Stimulated activated CD4-positive, alpha-beta T cell treated with anti-CD3 and anti-CD28 coated beads, Interleukin-4, amount 100 ng/mL, for 48 hours (primary cell): ENCODE results near the gene MYO1D.

Experiments
- DNase-seq, 2 donors: peaks; one replicate each; pipeline ENCODE4 v3.0.0-alpha.2; 2020; ENCODE audit warnings: low read depth in 2 of 2

The MYO1D gene

GRCh38 chr17:32855620-32856019, 21.3 kb downstream of the MYO1D start:
- DNase-seq, result no peak

GRCh38 chr17:32854832-32855389, 22.0 kb downstream of the MYO1D start:
- no peak for DNase-seq

GRCh38 chr17:32854207-32854606, 22.7 kb downstream of the MYO1D start:
- DNase-seq, result no peak

- no peak for DNase-seq
Measured at GRCh38 chr17:32852811-32853210, 24.1 kb downstream of the MYO1D start.

GRCh38 chr17:32849879-32850278, 27.0 kb downstream of the MYO1D start:
- DNase-seq, result no peak

GRCh38 chr17:32847977-32848376, 28.9 kb downstream of the MYO1D start:
- no peak for DNase-seq

GRCh38 chr17:32846143-32846542, 30.8 kb downstream of the MYO1D start:
- no peak for DNase-seq

GRCh38 chr17:32840241-32840640, 36.7 kb downstream of the MYO1D start:
- no peak for DNase-seq

GRCh38 chr17:32836527-32836926, 40.4 kb downstream of the MYO1D start:
- DNase-seq, result no peak

- no peak for DNase-seq
Measured at GRCh38 chr17:32835291-32835761, 41.6 kb downstream of the MYO1D start.

GRCh38 chr17:32834104-32834503, 42.8 kb downstream of the MYO1D start:
- no peak for DNase-seq

- no peak for DNase-seq
Measured at GRCh38 chr17:32833526-32833925, 43.4 kb downstream of the MYO1D start.

- no peak for DNase-seq
Measured at GRCh38 chr17:32833076-32833475, 43.8 kb downstream of the MYO1D start.

GRCh38 chr17:32831627-32832243, 45.2 kb downstream of the MYO1D start:
- no peak for DNase-seq

GRCh38 chr17:32831223-32831622, 45.7 kb downstream of the MYO1D start:
- DNase-seq, result no peak

- DNase-seq, result no peak
Measured at GRCh38 chr17:32828822-32829221, 48.1 kb downstream of the MYO1D start.

- DNase-seq, result no peak
Measured at GRCh38 chr17:32827227-32827626, 49.7 kb downstream of the MYO1D start.

GRCh38 chr17:32826076-32826475, 50.8 kb downstream of the MYO1D start:
- DNase-seq, result no peak

GRCh38 chr17:32824334-32824733, 52.6 kb downstream of the MYO1D start:
- DNase-seq, result no peak

- DNase-seq, result no peak
Measured at GRCh38 chr17:32822996-32823395, 53.9 kb downstream of the MYO1D start.

- peak in 1 of 2 donors; percentile 4 for DNase-seq
Measured at GRCh38 chr17:32821987-32822934, 54.7 kb downstream of the MYO1D start.

GRCh38 chr17:32820440-32820839, 56.5 kb downstream of the MYO1D start:
- no peak for DNase-seq

- DNase-seq, result no peak
Measured at GRCh38 chr17:32819787-32820186, 57.1 kb downstream of the MYO1D start.
